Stimulated activated CD4-positive, alpha-beta T cell treated with anti-CD3 and anti-CD28 coated beads, TNF-alpha, amount 100 ng/mL, for 24 hours (primary cell): ENCODE data around the gene PHRF1.

Experiments
- DNase-seq, 3 experiments: peaks; one replicate each; pipeline ENCODE4 v3.0.0-alpha.2; 2020; ENCODE audit warnings: low read depth in 3 of 3

Gene PHRF1

GRCh38 chr11:614623-615503 lies 38.6 kb downstream of the PHRF1 start:
- DNase-seq = no peak

DNA sequence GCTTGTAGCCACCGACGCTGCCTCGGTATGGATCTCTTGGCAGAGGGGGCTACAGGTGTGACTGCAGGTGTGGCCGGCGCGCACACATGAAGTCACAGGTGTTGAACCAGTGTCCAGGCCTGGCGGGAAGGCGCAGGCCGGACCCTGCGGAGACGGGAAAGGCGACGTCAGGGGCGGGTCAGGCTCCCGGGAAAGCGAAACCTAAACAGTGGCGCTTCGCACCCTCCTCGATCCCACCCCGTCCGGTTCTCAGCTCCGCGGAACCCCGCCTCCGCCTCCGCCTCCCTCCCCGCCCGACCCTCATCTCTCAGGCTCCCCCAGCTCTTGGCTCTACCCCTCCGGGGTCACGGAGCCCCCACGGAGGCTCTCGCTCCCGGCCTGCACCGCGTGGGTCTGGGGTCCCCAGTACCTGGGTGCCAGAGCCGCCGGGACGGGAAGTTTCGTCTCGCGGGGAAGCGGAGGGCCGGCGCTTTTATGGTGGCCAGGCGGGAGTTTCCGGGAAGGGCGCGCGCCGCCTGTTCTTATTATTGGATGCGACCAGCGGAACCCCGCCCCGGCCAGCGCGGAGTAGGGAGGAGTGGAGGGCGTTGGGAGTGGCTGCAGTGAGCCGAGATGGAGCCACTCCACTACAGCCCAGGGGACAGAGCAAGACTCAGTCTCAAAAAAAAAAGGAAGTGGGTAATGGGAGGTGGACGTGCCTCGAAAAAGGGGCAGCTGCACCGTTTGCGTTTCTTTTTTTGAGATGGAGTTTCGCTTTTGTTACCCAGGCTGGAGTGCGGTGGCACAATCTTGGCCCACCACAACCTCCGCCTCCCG lies 39.4 kb downstream of the PHRF1 start, which contains the start of gene IRF7:
TSS of gene IRF7 (minus strand) at position 447 of the 816 bp plus-strand sequence. CDS start 586 bp downstream, outside the sequence.
- peak; percentile 58 to 85 (median 70) for DNase-seq

- no peak for DNase-seq
Observed at GRCh38 chr11:616320-617198, 40.3 kb downstream of the PHRF1 start.

- no peak for DNase-seq
Observed at GRCh38 chr11:617199-617911, 41.1 kb downstream of the PHRF1 start.

- DNase-seq = no peak
Observed at GRCh38 chr11:617912-618682, 41.8 kb downstream of the PHRF1 start.

DNA sequence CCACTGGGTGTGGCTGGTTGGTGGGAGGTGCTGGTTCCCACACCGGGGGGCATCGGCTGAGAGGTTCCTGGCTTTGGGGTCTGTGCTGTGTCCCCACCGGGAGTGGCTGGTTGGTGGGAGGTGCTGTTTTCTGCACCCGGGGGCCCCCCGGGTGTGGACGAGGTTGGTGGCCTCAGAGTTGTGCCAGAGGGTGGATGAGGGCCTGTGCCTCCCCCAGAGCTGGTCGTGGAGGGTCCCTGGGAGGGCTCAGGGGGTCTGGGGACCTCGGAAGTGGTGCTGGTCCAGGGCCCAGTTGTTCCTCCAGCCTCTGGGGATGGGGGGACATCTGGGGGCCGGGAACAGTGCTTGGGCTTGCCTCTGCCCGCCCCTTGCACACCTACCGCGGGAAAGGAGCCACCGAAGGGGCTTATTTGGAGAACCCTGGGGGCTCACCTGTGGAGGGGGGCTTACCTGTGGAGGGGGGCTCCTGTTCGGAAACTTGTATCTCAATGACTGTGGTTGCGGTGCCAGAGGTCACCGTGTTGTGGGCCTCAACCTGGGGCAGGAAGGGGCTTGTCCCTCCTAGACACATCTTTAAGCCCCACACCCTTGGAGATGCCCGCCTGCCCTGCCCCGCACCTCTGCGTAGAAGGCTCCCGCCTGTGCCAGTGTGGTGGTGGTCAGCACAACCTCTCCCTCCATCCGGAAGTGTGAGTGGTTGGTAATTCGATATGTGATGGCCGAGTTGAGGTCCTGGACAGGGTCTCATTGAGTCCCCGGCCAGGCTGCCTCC lies 42.8 kb downstream of the PHRF1 start:
- no peak for DNase-seq

GRCh38 chr11:619628-620050 lies 43.4 kb downstream of the PHRF1 start:
- no peak for DNase-seq

GRCh38 chr11:620201-620600 lies 43.9 kb downstream of the PHRF1 start:
- DNase-seq = no peak

DNA sequence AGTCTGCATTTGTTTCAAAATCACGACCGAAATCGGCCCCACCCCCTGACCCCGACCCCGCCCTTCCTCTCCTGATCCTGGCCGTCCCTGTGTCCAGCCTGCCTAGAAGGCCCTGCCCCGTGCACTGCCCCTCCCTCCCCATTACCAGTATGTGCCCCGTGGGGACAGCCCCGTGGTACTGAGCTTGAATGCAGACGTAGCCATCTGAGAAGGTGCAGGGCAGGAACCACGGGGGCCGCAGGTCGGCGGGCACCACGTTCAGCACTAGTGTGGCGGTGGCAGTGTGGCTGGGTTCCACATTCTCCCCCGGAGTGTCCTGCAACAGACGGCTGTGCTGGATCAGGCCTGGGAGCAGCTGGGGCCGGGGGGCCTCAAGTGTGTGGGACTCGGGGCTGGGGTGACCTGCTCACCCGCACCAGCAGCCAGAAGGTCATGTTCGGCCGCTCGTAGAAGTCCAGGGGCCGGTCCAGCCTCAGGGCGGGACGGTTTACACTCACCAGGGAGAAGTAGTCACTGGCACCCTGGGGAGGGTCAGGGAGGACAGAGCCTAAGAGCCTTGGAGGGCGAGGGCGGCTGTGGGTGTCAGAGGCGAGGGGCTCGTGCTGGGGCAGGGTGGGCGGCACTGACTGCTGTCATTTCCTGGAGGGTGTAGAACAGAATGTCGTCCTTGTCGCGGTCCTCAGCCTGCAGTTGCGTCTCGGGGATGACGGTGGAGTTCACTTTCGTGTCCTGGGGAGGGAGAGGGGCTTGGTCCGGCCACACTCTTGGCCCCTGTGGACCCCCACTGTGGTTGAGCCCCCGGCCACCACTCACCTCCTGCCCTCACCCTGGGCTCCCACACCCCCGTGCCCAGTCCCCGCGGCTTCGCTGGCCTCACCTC lies 44.9 kb downstream of the PHRF1 start:
- DNase-seq = no peak

- no peak for DNase-seq
Observed at GRCh38 chr11:621838-622237, 45.6 kb downstream of the PHRF1 start.

DNA sequence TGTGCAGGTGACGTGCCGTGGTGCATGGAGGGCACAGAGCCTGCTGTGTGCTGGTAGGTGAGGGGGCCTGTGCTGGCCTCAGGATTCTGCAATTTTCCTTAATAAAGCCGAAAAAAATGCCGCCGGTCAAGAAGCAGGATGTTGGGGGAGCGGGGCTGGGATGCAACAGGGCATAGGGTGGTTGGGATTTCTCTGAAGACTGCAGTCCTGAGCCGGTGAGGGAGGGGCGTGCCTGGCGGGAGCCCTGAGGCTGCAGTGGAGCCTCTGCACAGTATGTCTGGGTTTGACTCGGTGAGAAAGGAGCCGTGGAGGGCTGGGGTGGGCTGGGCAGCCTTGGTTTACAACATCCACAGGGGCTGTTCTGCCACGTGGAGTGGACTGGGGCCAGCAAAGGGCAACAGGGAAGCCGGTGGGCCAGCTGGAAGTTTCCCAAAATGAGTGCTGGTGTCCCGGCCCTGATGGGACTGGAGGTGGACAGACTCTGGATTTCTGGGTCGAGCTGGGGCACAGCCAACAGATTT lies 47.1 kb downstream of the PHRF1 start:
- DNase-seq = no peak

DNA sequence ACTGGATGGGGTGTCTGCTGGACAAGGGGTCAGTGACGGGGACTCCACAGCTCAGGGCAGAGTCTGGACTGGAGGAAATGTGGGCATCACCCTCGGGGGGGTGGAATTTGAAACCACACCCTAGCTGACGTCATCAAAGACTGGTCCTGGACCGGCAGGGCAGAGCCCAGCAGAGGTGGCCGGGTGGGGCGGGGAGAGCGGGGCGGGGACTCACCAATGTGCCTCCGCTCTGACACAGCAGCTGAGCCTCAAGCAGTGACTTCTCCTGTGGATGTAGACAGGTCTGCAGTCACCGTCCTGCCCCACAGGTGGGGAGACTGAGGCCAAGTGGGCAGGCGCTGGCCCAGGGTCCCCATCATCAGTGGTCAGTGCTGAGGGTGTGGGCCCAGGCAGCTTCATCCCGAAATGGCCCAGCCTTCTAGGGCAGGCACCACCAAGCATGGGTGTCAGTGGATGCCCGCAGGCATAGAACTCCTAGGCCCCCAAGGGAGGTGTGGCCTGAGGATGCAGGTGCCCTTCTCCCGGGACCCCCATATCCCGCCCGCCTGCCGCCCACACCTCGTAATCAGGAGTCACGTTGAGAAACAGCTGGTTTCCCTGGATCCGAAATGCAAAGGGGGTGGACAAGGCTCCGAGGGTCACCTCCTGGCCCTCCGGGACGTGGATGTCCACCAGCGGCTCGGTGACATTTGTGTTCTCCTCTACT lies 47.9 kb downstream of the PHRF1 start:
- DNase-seq = no peak

GRCh38 chr11:624705-625635 lies 48.7 kb downstream of the PHRF1 start, which contains the start of gene CDHR5:
Gene CDHR5, minus strand, starts transcription at chr11:624955. Its CDS starts 53 bp downstream, at chr11:624902.
- DNase-seq = no peak

DNA sequence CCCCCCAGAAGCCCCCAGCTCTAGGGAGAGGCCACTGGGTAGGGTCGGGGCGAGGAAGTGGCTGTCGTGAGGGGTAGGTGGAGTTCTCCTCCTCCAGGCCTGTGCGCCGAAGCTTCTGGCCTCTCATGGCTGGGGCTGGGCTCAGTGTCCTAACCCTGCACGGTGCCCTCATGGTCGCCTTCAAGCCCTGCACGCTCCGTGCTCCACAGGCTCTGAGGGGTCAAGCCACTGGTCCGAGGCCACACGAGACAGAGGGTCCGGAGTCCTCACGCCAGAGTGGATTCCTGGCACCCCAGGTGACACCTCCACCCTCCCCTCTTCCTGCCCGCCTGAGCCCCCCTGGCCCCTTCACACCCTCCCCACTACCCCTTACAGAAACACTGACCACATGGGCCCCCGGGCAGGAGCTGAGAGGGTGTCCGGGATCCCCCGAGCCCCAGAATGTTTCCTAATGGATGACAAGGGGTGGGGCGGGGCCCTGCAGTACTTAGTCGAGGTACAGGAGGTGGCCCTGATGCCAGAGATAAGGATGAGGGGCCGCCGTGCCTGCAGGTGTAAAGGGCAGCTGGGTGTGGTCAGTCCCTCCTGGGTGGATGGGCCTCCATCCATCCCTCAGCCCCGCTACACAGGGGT lies 49.5 kb downstream of the PHRF1 start:
- no peak for DNase-seq

GRCh38 chr11:626475-627307 lies 50.4 kb downstream of the PHRF1 start, which contains the start of gene SCT:
Gene SCT, minus strand, starts transcription at chr11:627181. Its CDS starts 38 bp downstream, at chr11:627143.
- DNase-seq = no peak
